Dendritic cell treated with granulocyte-macrophage colony-stimulating factor and Interleukin-4, amounts not matched to agents 40 ng/mL and 50 ng/mL, for 4 days (primary cell): ENCODE results near the gene CD226.
"Not testable (repeated sequence)": the region's sequence is repeated elsewhere in the genome, so short reads cannot be mapped to it uniquely, and the experiment has no call there.

Experiments
- H3K27ac Mint-ChIP-seq: one replicate; pipeline ENCODE4 v1.8.0; 2022; ENCODE audit warnings: mild to moderate bottlenecking, mixed read lengths
- H3K27me3 Mint-ChIP-seq: one replicate; pipeline ENCODE4 v1.8.0; 2022; ENCODE audit warnings: mild to moderate bottlenecking, mixed read lengths
- H3K36me3 Mint-ChIP-seq: one replicate; pipeline ENCODE4 v1.8.0; 2022; ENCODE audit warnings: low read depth, mixed read lengths
- H3K4me1 Mint-ChIP-seq: one replicate; pipeline ENCODE4 v1.8.0; 2022; ENCODE audit warnings: low read depth, mixed read lengths
- H3K4me3 Mint-ChIP-seq: one replicate; pipeline ENCODE4 v1.8.0; 2022; ENCODE audit warnings: mild to moderate bottlenecking, moderate library complexity, mixed read lengths
- H3K9me3 Mint-ChIP-seq: one replicate; pipeline ENCODE4 v1.8.0; 2022; ENCODE audit warnings: mixed read lengths
- intact Hi-C: fragments of 100-400 bp; cut with micrococcal nuclease; formaldehyde crosslinking; loops from one replicate; pipeline ENCODE4 v1.15.0; 2022

The CD226 gene

DNA sequence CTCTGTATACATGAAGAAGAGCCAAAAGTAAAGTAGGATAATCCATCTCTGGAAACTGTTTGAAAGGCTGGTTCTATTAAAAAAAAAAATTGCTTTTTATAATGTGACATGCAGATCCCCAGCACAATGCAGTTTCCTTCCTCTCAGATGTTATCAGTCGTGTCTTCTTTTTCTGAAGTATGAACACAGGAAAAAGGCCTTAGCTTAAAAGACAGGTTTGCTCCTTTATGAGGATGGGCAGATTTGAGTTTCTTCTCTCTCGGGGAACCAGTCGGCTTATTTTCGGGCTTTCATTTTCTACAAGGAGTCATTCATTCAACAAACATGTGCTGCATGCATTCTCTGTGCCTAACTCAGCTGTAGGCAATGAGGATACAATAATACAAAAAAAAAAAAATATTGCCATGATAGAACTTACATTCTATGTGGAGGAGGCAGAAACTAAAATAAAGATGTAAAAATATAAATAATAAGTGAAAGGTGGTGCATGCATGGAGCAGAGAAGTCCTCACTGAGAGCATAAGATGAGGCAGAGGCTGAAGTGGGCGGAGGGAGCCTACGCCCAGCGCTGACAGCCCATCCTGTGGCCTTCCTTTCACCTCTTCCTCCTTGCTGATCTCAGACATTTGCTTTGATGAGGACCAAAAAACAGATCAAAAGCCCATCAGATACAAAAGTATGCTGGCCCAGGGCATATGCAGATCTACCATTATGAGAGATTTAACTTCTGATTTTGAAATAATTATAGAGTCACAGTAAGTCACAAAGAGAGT lies at the start of gene CD226:
Gene CD226, minus strand, starts transcription at position 513 of the 773 bp plus-strand sequence. Its CDS starts 467 bp downstream, at position 46.
- Mint-ChIP-seq H3K4me3 (peak within 1 kb of the TSS; percentile 69), H3K4me1 (peaks cover 37% of the 10 kb centered on the region), H3K36me3 (peaks cover 30% of the 10 kb centered on the region), H3K27me3 (no peaks in the 10 kb centered on the region), H3K9me3 (peaks cover 7% of the 10 kb centered on the region), H3K27ac (no peak within 1 kb of the TSS)
- intact Hi-C loops, result loop anchor here (10.0 kb wide), 1 partner anchor 1113 kb away; no protein-coding TSS in a partner anchor

DNA sequence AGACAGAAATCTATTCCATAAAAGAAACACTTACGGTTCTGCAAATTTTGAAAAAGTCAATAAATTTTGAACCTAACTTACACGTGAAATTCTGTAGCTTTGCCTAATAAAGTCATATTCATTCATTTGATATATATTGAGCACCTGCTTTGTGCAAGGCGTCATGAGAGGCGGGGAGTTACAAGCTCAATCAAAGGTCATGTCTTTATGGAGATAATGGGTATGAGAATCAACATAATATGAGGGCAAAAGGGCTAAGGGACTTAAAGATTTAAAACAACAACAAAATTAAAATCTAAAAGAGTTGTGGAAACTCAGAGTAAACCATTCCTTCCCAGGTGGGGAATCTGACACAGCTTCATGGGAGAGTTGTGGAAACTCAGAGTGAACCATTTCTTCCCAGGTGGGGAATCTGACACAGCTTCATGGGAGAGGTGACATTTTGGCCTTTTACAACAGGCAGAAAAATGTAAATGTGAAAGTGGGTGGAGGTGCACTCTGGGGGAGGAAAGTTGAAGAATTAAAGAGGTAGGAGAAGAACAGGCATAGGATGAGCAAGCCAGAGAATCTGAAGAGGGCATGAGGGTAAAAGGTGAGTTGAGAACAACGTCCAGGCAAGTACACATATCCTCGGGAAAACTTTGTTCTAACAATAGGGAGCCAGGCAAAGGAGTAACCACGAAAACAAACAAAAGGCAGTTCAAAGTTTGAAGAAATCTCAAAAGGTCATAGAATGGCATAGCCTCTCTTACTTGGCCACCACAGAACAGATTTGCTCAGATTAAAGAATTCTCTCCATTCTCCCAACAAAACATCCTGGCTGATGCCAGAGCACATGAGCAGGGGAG lies 49.5 kb upstream of the CD226 start:
- intact Hi-C loops, result no loop called here
- Mint-ChIP-seq H3K36me3 (peaks cover 14% of the 10 kb centered on the region), H3K9me3 (peaks cover 3% of the 10 kb centered on the region), H3K27ac (no peak overlapping the region), H3K4me3 (no peak overlapping the region), H3K4me1 (no peaks in the 10 kb centered on the region), H3K27me3 (no peaks in the 10 kb centered on the region)

DNA sequence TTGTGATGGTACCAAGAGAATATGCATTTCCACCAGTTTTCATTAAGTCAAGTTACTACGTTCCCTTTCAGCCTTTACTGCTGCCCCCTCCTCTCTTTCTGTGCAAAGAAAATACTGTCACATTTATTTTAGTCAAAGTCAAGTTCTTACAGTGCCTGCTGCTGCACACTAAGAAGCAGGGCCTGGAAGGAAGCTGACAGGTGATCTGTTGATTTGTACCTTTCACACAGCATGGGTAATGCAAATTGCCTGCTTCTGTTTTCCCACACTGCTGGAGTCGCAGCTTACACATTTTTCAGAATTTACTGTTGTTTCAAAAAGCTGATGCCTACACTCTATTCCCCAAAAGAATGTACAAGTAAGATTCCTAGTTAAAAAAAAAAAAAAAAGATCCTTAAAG lies 48.7 kb upstream of the CD226 start:
- Mint-ChIP-seq H3K4me1 (no peaks in the 10 kb centered on the region), H3K9me3 (peaks cover 10% of the 10 kb centered on the region), H3K4me3 (no peak overlapping the region), H3K36me3 (peaks cover 6% of the 10 kb centered on the region), H3K27ac (no peak overlapping the region), H3K27me3 (no peaks in the 10 kb centered on the region)
- intact Hi-C loops, result no loop called here

DNA sequence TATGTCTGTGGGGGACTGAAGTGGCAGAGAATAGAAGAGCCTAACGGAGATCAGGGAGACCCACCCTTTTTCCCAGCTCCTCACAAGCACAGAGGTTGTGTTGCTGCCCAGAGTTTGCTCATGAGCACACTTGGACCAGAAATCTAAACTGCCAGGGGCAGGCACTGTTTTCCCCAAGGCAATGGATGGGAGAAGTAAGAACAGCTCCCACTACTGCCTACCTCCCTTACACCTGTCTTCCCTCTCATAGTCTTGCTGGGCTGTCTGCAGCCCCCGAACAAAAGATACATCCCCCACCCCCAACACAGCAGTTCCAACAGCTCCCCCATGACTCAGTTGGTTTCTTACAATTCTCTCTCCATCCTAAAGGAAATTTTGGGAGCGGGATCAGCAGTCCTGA lies 48.1 kb upstream of the CD226 start:
- Mint-ChIP-seq H3K9me3 (peaks cover 10% of the 10 kb centered on the region), H3K27me3 (no peaks in the 10 kb centered on the region), H3K4me1 (no peaks in the 10 kb centered on the region), H3K27ac (no peak overlapping the region), H3K4me3 (no peak overlapping the region), H3K36me3 (peaks cover 5% of the 10 kb centered on the region)
- intact Hi-C loops, result no loop called here

DNA sequence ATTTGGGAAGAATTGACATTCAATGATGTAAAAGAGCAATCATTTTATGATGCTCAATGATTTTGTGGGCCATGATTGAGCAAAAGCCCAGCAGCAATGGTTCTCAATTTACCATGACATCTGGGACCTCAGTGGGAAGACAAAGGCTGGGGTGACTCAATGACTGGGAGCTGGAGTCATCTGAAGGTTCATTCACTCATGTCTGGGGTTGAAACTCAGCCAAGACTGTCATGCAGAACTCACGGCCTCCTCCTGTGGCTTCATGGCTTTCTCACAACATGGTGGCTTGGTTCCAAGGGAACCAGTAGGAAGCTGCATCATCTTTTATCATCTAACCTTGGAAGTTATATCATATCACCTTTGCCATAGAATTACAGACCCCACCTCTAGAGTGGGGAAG lies 45.1 kb upstream of the CD226 start:
- intact Hi-C loops, result no loop called here
- Mint-ChIP-seq H3K36me3 (peaks cover 13% of the 10 kb centered on the region), H3K27me3 (no peaks in the 10 kb centered on the region), H3K9me3 (peaks cover 36% of the 10 kb centered on the region), H3K27ac (no peak overlapping the region), H3K4me1 (no peaks in the 10 kb centered on the region), H3K4me3 (no peak overlapping the region)

DNA sequence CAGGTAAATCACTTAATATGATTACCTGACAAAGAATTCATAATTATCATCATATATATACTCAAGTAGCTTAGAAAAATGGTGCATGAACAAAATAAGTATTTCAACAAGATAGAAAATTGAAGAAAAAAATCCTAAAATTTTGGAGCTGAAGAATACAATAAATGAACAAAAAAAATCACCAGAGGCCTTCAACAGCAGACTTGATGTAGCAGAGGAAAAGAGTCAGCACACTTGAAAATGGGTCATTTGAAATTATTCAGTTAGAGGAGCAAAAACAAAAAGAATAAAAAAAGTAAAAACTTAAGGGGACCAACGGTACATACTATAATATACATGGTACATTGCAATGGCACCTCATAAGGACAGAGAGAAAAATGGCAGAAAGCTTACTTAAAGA lies 40.2 kb upstream of the CD226 start:
- Mint-ChIP-seq H3K27me3 (no peaks in the 10 kb centered on the region), H3K4me3 (no peak overlapping the region), H3K9me3 (peaks cover 51% of the 10 kb centered on the region), H3K27ac (no peak overlapping the region), H3K36me3 (peaks cover 18% of the 10 kb centered on the region), H3K4me1 (peaks cover 7% of the 10 kb centered on the region)
- intact Hi-C loops, result no loop called here

DNA sequence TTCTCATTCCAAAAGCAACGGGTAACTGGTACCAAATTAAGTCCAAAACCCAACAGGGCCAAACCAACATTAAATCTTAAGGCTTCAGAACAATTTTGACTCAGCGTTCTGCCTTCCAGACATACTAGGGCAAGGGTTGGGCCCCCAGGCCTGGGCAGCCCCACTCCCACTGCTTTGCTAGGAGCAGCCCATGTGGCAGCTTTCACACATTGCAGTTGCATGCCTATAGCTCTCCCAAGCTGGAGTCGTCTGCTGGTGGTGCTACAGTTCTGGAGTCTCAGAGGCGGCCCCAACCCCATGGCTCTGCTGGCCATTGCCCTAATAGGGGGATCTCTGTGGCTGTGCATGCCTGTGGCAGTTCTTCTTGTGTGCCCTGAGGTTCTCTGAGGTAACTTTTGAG lies 37.6 kb upstream of the CD226 start:
- no peak overlapping the region for H3K27ac Mint-ChIP-seq
- intact Hi-C loops, result no loop called here
- peaks cover 18% of the 10 kb centered on the region for H3K36me3 Mint-ChIP-seq
- H3K4me1 Mint-ChIP-seq, result peaks cover 20% of the 10 kb centered on the region
- no peaks in the 10 kb centered on the region for H3K27me3 Mint-ChIP-seq
- H3K9me3 Mint-ChIP-seq, result peaks cover 40% of the 10 kb centered on the region
- no peak overlapping the region for H3K4me3 Mint-ChIP-seq

DNA sequence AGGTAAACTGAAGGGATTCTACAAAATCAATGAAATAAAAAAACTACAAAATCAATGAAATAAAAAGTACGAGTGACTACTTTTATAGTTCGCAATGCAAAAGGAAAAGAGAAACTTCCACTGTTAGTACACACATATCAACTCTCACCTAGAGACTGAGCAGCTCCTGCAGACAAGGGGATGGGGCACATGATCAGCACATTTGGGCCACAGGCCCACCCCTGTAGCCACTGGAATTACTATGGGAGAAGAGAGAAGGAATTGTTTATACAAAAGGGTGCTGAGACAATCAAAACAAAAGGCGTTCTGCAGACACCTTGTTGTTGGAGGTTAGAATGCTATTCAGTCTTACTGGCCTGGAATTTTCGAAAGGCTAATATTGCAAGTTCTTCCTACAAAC lies 34.7 kb upstream of the CD226 start:
- Mint-ChIP-seq H3K4me3 (no peak overlapping the region), H3K27ac (no peak overlapping the region), H3K4me1 (peaks cover 43% of the 10 kb centered on the region), H3K9me3 (peaks cover 13% of the 10 kb centered on the region), H3K36me3 (peaks cover 6% of the 10 kb centered on the region), H3K27me3 (no peaks in the 10 kb centered on the region)
- intact Hi-C loops, result no loop called here

DNA sequence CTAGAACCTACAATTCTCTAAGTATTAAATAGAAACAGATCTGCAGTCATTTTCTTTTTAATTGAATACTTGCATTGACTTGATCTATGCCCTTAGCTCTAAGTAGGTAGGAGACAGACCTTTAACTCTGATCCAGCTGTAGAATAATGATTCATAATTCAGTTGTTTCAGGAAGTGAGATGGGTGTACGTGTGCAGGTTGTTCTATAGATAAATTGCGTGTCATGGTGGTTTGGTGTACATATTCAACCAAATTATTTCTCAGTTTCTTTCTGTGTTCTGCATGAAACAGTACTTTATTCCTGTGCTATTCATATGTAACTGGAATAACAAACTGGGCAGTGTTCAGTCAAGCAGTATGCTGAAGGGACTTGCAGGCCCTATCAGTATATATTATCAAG lies 34.3 kb upstream of the CD226 start:
- peaks cover 5% of the 10 kb centered on the region for H3K36me3 Mint-ChIP-seq
- peaks cover 13% of the 10 kb centered on the region for H3K9me3 Mint-ChIP-seq
- H3K4me3 Mint-ChIP-seq, result no peak overlapping the region
- H3K27me3 Mint-ChIP-seq, result no peaks in the 10 kb centered on the region
- intact Hi-C loops, result no loop called here
- no peak overlapping the region for H3K27ac Mint-ChIP-seq
- peaks cover 45% of the 10 kb centered on the region for H3K4me1 Mint-ChIP-seq

DNA sequence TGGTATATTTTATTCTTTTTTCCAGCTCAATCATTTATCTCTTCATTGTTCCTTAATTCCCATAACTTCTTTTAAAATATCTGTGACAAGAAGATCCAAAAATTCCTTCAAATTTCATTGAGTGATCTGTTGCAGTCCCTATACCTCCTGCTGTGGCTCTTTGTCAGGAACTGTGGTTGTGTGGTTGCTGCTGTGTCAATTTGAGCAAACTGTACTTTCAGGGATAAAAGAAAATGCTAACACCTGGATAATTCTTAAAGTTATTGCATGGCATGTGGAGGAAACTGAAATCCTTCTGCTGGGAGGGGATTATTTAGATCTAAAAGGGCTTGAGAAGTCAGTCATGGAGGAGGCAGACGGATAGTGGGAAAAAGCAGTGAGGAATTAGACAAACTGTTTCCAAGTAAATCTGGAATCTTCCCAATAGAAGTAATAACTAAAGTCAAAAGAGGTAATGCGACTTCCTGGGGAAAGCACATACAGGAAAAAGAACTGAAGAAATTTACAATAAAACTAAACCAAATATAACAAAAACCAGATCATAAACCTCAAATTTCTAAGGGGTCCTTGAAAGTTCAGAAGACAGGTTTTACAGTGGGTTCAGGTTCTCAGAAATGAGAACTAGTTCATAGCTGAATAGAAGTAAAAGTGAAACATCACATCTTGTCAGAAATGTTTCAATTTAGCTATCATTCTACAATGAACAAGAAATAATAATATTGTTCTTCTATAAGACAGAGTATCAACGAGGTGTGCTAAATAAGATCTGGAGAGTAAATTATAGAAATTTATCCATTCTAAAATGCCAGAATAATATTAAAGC lies 33.5 kb upstream of the CD226 start:
- Mint-ChIP-seq H3K9me3 (peaks cover 14% of the 10 kb centered on the region), H3K4me3 (no peak overlapping the region), H3K4me1 (peaks cover 44% of the 10 kb centered on the region), H3K27me3 (no peaks in the 10 kb centered on the region), H3K27ac (peak overlapping the region; percentile 16), H3K36me3 (peaks cover 11% of the 10 kb centered on the region)
- intact Hi-C loops, result no loop called here

DNA sequence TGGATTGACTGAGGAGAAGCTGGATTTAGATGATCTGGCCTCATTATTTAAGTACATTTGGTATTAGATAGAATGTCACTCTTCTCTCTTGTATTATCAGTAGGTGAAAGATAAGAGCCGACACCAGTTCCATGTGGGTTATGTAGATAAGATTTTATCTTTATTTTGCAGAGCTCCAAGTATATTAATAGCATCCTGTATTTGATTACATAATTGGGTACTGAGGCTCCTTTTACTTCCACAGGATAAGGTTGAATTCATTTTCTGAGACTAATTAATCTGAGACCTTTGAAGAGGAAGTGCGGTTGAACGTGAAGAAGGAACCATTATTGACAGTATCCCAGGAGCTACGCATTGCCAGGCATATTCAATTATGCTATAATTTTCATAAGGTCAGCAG lies 32.8 kb upstream of the CD226 start:
- intact Hi-C loops, result no loop called here
- H3K9me3 Mint-ChIP-seq, result peaks cover 20% of the 10 kb centered on the region
- no peak overlapping the region for H3K4me3 Mint-ChIP-seq
- H3K27ac Mint-ChIP-seq, result peak overlapping the region; percentile 33
- H3K27me3 Mint-ChIP-seq, result no peaks in the 10 kb centered on the region
- peaks cover 12% of the 10 kb centered on the region for H3K36me3 Mint-ChIP-seq
- peaks cover 37% of the 10 kb centered on the region for H3K4me1 Mint-ChIP-seq

DNA sequence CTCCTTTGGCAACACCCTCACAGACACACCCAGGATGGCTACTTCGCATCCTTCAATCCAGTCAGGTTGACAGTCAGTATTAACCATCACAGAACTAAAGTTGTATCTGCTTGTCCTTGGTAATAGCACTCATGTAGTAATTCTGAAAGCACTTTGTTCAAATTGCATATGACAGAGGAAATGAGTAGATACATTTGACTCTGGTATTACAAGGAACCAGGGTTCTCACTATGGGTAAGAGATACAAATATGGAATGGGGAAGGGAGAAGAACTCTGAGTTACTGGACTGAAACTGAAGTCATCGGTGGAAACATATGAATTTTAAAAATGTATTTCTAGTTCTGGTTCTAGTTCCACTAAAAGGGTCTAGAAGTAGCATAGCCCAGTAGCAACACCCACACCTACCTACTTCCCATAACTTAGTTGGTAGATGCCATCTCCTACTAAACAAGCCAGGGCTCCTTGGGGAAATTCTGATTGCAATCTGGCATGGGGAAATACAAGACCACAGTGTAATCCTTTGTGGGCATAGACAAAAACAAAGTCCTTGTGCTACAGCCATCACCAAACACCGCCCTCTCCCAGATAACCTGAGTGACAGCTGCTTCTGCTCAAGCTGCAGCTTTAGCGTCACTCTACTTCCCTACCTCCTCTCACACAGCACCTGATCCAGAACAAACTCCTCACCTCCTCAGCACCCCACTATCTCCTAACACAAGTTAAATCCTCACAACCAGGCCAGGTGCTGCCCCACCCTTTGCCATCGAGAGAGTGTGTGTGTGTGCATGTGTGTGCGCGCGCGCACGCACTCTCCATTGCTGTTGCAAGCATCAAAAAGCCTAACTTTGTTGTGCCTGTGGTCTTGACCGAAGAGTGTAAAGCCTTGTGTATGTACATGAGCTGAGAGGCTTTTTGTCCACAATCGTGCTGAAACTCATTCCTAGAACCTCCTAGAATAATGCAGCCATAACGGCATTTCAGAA lies 31.4 kb upstream of the CD226 start:
- H3K36me3 Mint-ChIP-seq, result peaks cover 12% of the 10 kb centered on the region
- H3K4me1 Mint-ChIP-seq, result peaks cover 47% of the 10 kb centered on the region
- intact Hi-C loops, result loop anchor here (1.0 kb wide), 1 partner anchor 20 kb away; no protein-coding TSS in a partner anchor
- H3K27me3 Mint-ChIP-seq, result no peaks in the 10 kb centered on the region
- peaks cover 29% of the 10 kb centered on the region for H3K9me3 Mint-ChIP-seq
- peak overlapping the region; percentile 81 for H3K27ac Mint-ChIP-seq
- H3K4me3 Mint-ChIP-seq, result no peak overlapping the region

DNA sequence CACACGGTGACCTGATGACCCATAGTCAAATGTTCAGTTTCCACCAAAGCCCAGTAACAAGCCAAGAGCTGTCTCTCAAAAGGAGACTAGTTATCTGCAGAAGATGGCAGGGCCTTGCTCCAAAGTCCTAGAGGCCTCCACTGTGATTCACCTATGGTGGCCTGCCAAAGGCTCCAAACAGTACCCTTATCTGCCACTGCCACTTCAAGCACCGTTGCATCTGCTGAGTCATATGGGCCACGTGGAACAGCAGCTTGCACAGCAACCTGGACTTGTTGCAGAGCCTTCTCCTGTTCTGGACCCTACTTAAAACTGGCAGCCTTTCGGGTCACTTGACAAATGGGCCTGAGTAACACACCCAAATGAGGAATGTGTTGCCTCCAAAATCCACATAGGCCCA lies 27.6 kb upstream of the CD226 start:
- H3K4me3 Mint-ChIP-seq, intact Hi-C loops, H3K27me3 Mint-ChIP-seq, H3K27ac Mint-ChIP-seq: not testable (repeated sequence)
- H3K4me1 Mint-ChIP-seq, result peaks cover 34% of the 10 kb centered on the region
- H3K36me3 Mint-ChIP-seq, result peaks cover 12% of the 10 kb centered on the region
- peaks cover 41% of the 10 kb centered on the region for H3K9me3 Mint-ChIP-seq
